LHCN-M2 (cell line): ENCODE results near the gene CLRN3. TPM values are rescaled to one million over a fixed set of nuclear protein-coding genes. Genes with fewer than 3 reads are reported as not detected.

Source experiments
- DNase-seq: peaks from one replicate; pipeline ENCODE4 v3.0.0-alpha.2; 2012; ENCODE audit warnings: low read depth
- polyA plus RNA-seq: library from polyadenylated mRNA; unstranded; fragments of >200 nt; gene quantifications from one replicate; pipeline ENCODE4 v1.2.1, GENCODE V29; 2012; ENCODE audit warnings: missing spikeins
- total RNA-seq: library from RNA; depleted of rRNA; stranded (reverse); fragments of >200 nt; gene quantifications from 2 replicates; pipeline ENCODE4 v1.2.3, GENCODE V29; 2014; rRNA removed

CLRN3 gene
- not detected in 2 replicates for total RNA-seq
- polyA plus RNA-seq, result not detected

GRCh38 chr10:127892743-127893142, at the start of gene CLRN3:
TSS of gene CLRN3 (minus strand) at chr10:127892941. CDS start at chr10:127892784, 157 bp downstream.
- no peak for DNase-seq

- no peak for DNase-seq
These were observed 48.3 kb upstream of the CLRN3 start for GRCh38 chr10:127940866-127941640.

GRCh38 chr10:127939786-127940330, 47.1 kb upstream of the CLRN3 start:
- no peak for DNase-seq

- DNase-seq, result no peak
These were observed 45.2 kb upstream of the CLRN3 start for GRCh38 chr10:127937915-127938463.

GRCh38 chr10:127937069-127937468, 44.3 kb upstream of the CLRN3 start:
- DNase-seq, result peak; percentile 58

GRCh38 chr10:127935071-127935561, 42.4 kb upstream of the CLRN3 start:
- DNase-seq, result peak; percentile 99

- DNase-seq, result no peak
These were observed 41.6 kb upstream of the CLRN3 start for GRCh38 chr10:127934383-127934782.

- no peak for DNase-seq
These were observed 40.5 kb upstream of the CLRN3 start for GRCh38 chr10:127933271-127933670.

- DNase-seq, result no peak
These were observed 40.0 kb upstream of the CLRN3 start for GRCh38 chr10:127932521-127933270.

- DNase-seq, result peak; percentile 61
These were observed 35.5 kb upstream of the CLRN3 start for GRCh38 chr10:127928021-127928806.

GRCh38 chr10:127926455-127926854, 33.7 kb upstream of the CLRN3 start:
- no peak for DNase-seq

GRCh38 chr10:127925471-127926207, 32.9 kb upstream of the CLRN3 start:
- no peak for DNase-seq

- DNase-seq, result no peak
These were observed 30.9 kb upstream of the CLRN3 start for GRCh38 chr10:127923646-127924045.

GRCh38 chr10:127922675-127923366, 30.1 kb upstream of the CLRN3 start:
- DNase-seq, result peak; percentile 93

- no peak for DNase-seq
These were observed 29.5 kb upstream of the CLRN3 start for GRCh38 chr10:127922206-127922605.

GRCh38 chr10:127921753-127922145, 29.0 kb upstream of the CLRN3 start:
- no peak for DNase-seq

- DNase-seq, result no peak
These were observed 28.5 kb upstream of the CLRN3 start for GRCh38 chr10:127921075-127921752.

GRCh38 chr10:127920306-127921074, 27.7 kb upstream of the CLRN3 start:
- no peak for DNase-seq
